Measurements from ENCODE around the gene EPG5. TPM values are rescaled to one million over a fixed set of nuclear protein-coding genes. Genes with fewer than 3 reads are reported as not detected.

The EPG5 gene
- total RNA-seq, 6 experiments from 2014 or later, result 11.6 to 15.2 (median 12.4) TPM

DNA sequence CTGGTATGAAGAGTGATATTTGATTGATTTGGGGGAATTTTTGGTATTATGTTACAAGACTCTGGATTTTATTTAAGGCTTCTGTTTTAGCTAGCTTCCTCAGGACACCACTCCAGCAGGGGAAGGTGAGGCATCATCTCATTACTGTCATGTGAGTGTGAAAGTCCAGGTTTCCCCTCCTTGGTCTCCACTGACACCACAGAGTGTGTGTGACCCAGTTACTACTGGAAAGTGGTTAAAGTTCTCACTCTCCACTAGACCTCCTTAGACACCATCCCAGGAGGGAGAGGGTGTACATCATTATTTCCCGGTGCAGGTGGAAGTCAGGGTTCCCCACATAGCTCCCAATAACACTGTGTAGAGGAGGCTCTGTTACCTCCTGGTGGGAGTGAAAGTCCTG, 35.8 kb upstream of the EPG5 start:
- no CpG with 5 or more reads among the region's 1 CpG for WGBS (ENCODE audit: insufficient coverage, low coverage, low lambda C conversion rate, missing lambda C conversion rate)
- TF ChIP-seq, protein P1, sequence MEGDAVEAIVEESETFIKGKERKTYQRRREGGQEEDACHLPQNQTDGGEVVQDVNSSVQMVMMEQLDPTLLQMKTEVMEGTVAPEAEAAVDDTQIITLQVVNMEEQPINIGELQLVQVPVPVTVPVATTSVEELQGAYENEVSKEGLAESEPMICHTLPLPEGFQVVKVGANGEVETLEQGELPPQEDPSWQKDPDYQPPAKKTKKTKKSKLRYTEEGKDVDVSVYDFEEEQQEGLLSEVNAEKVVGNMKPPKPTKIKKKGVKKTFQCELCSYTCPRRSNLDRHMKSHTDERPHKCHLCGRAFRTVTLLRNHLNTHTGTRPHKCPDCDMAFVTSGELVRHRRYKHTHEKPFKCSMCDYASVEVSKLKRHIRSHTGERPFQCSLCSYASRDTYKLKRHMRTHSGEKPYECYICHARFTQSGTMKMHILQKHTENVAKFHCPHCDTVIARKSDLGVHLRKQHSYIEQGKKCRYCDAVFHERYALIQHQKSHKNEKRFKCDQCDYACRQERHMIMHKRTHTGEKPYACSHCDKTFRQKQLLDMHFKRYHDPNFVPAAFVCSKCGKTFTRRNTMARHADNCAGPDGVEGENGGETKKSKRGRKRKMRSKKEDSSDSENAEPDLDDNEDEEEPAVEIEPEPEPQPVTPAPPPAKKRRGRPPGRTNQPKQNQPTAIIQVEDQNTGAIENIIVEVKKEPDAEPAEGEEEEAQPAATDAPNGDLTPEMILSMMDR (IDR thresholded peaks at IDR 0.05), result no peak
- no peak for TF ChIP-seq POLR2A (IDR thresholded peaks at IDR 0.05)
- no peak for ATAC-seq

DNA sequence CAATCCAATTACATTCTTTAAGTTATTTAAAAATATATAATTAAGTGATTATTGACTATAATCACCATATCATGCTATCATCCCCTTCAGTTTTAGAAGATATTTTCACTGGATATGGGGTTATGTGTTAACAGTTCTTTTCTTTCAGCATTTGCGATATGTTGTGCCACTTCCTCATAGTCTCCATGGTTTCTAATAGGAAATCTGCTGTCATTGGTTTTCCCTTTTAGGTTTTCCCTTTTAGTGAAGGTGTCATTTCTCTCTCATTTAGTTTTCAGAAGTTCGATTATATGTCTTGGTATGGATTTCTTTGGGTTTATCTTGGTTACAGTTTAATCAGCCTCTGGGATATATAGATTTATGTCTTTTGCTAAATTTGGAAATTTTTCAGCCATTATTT, 34.8 kb upstream of the EPG5 start:
- DNase-seq (no peak), ATAC-seq (no peak)
- H3K4me3 ChIP-seq, result no peak overlapping the region
- no peak for TF ChIP-seq POLR2A (IDR thresholded peaks at IDR 0.05)
- TF ChIP-seq, protein P1 (IDR thresholded peaks at IDR 0.05), result no peak
- H3K4me1 ChIP-seq, result no peaks in the 10 kb centered on the region
- H3K27me3 ChIP-seq, result no peaks in the 10 kb centered on the region
- 83% methylated on average over 2 of the region's 2 CpGs for WGBS (ENCODE audit: insufficient coverage, low coverage, low lambda C conversion rate, missing lambda C conversion rate)
- H3K36me3 ChIP-seq, result no peaks in the 10 kb centered on the region
- H3K9me3 ChIP-seq, result no peaks in the 10 kb centered on the region
- H3K27ac ChIP-seq, result no peak overlapping the region
- intact Hi-C loops (cut with DNase I), result no loop called here

More for the DNA sequence above, 35.8 kb upstream of the EPG5 start:
- Histone ChIP-seq H3K9me3 (no peaks in the 10 kb centered on the region), H3K27ac (no peak overlapping the region), H3K36me3 (no peaks in the 10 kb centered on the region), H3K27me3 (no peaks in the 10 kb centered on the region), H3K4me1 (no peaks in the 10 kb centered on the region), H3K4me3 (no peak overlapping the region)
- no peak for DNase-seq
- intact Hi-C loops (cut with DNase I), result no loop called here

DNA sequence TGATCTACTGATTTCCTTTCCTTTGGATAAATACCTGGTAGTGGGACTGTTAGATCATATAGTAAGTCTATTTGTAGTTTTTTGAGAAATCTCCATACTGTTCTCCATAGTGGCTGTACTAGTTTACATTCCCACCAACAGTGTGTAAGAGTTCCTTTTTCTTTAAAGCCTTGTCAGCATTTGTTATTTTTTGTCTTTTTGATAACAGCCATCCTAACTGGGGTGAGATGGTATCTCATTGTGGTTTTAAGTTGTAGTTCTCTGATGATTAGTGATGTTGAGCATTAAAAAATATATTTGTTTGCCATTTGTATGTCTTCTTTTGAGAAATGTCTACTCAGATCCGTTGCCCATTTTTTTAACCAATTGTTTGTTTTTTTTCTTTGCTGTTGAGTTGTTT, 33.9 kb upstream of the EPG5 start:
- H3K27me3 ChIP-seq, result no peaks in the 10 kb centered on the region
- 75% methylated on average over 1 of the region's 1 CpG for WGBS (ENCODE audit: insufficient coverage, low coverage, low lambda C conversion rate, missing lambda C conversion rate)
- H3K4me3 ChIP-seq, result no peak overlapping the region
- H3K4me1 ChIP-seq, result no peaks in the 10 kb centered on the region
- intact Hi-C loops (cut with DNase I), result no loop called here
- no peaks in the 10 kb centered on the region for H3K36me3 ChIP-seq
- TF ChIP-seq, protein P1 (IDR thresholded peaks at IDR 0.05), result no peak
- no peak for TF ChIP-seq POLR2A (IDR thresholded peaks at IDR 0.05)
- no peak for DNase-seq
- H3K27ac ChIP-seq, result no peak overlapping the region
- no peaks in the 10 kb centered on the region for H3K9me3 ChIP-seq
- ATAC-seq, result no peak

DNA sequence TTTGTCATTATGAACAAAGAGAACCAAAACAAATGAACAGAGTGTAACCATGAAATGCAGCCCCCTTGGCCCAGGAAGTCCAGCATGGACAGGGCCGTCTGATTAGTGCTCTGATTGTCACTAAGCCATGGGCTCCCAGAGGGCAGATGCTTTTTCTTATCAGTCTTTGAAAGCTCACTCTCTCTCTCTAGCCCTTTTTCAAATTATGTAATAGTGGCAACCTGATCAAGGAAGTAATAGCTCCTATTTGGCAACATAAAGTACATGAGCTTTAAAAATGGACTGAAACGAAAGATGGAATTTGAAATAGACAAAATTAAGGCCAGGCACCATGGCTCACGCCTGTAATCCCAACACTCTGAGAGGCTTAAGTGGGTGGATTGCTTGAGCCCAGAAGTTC, 32.4 kb upstream of the EPG5 start:
- intact Hi-C loops (cut with DNase I), result no loop called here
- 61% methylated on average over 3 of the region's 3 CpGs for WGBS (ENCODE audit: insufficient coverage, low coverage, low lambda C conversion rate, missing lambda C conversion rate)
- no peak overlapping the region for H3K4me3 ChIP-seq

More for the DNA sequence above, 32.4 kb upstream of the EPG5 start:
- no peaks in the 10 kb centered on the region for H3K9me3 ChIP-seq
- DNase-seq, result no peak
- ATAC-seq, result no peak
- TF ChIP-seq, protein P1 (IDR thresholded peaks at IDR 0.05), result no peak
- TF ChIP-seq POLR2A (IDR thresholded peaks at IDR 0.05), result no peak
- no peaks in the 10 kb centered on the region for H3K4me1 ChIP-seq
- H3K36me3 ChIP-seq, result no peaks in the 10 kb centered on the region
- H3K27me3 ChIP-seq, result no peaks in the 10 kb centered on the region
- H3K27ac ChIP-seq, result no peak overlapping the region
